NCI-H146 treated with DMSO at 0.1 percent for 48 hours (cell line): ENCODE measurements around the gene CCNL2.
"Not testable (repeated sequence)": the region's sequence is repeated elsewhere in the genome, so short reads cannot be mapped to it uniquely, and the experiment has no call there.

Source experiments
- DNase-seq: peaks from one replicate; lab custom pipeline; 2025; ENCODE audit not compliant: unreplicated experiment; lab: John Stamatoyannopoulos, UW

CCNL2 gene

GRCh38 chr1:1432274-1432950, 33.3 kb upstream of the CCNL2 start:
- no peak for DNase-seq

- DNase-seq = no peak
These were observed 32.7 kb upstream of the CCNL2 start for GRCh38 chr1:1431845-1432273.

GRCh38 chr1:1430992-1431844, 32.1 kb upstream of the CCNL2 start:
- no peak for DNase-seq

- DNase-seq = no peak
These were observed 31.2 kb upstream of the CCNL2 start for GRCh38 chr1:1430114-1430982.

GRCh38 chr1:1429671-1430073, 30.5 kb upstream of the CCNL2 start:
- no peak for DNase-seq

GRCh38 chr1:1428967-1429366, 29.8 kb upstream of the CCNL2 start:
- DNase-seq = not testable (repeated sequence)

GRCh38 chr1:1428174-1428573, 29.0 kb upstream of the CCNL2 start:
- DNase-seq = no peak

- no peak for DNase-seq
These were observed 28.6 kb upstream of the CCNL2 start for GRCh38 chr1:1427820-1428148.

GRCh38 chr1:1427106-1427819, 28.1 kb upstream of the CCNL2 start:
- no peak for DNase-seq

- DNase-seq = no peak
These were observed 27.5 kb upstream of the CCNL2 start for GRCh38 chr1:1426496-1427105.

- no peak for DNase-seq
These were observed 26.8 kb upstream of the CCNL2 start for GRCh38 chr1:1425753-1426495.

GRCh38 chr1:1425426-1425752, 26.3 kb upstream of the CCNL2 start:
- no peak for DNase-seq

GRCh38 chr1:1424707-1425106, 25.6 kb upstream of the CCNL2 start:
- no peak for DNase-seq

GRCh38 chr1:1423245-1423597, 24.1 kb upstream of the CCNL2 start:
- no peak for DNase-seq

- DNase-seq = no peak
These were observed 23.5 kb upstream of the CCNL2 start for GRCh38 chr1:1422465-1423244.

GRCh38 chr1:1421907-1422464, 22.9 kb upstream of the CCNL2 start:
- no peak for DNase-seq

GRCh38 chr1:1421147-1421906, 22.2 kb upstream of the CCNL2 start, which contains the start of gene ANKRD65:
TSS of gene ANKRD65 (minus strand) at chr1:1421276. CDS start at chr1:1421005, 271 bp downstream.
- peak; percentile 78 for DNase-seq

- no peak for DNase-seq
These were observed 21.6 kb upstream of the CCNL2 start for GRCh38 chr1:1420654-1421141.
